Hematopoietic multipotent progenitor cell (in vitro differentiated cells): ENCODE measurements around the gene FBXL15. TPM values are rescaled to one million over a fixed set of nuclear protein-coding genes. Genes with fewer than 3 reads are reported as not detected.

Source experiments
- DNase-seq, 3 donors: peaks; one replicate each; pipeline ENCODE4 v3.0.0-alpha.2; 2011 to 2015; ENCODE audit warnings: low read depth in 2 of 3, low spot score in 2 of 3
- total RNA-seq: library from RNA; depleted of rRNA; stranded (reverse); fragments of >200 nt; gene quantifications from one replicate; pipeline ENCODE4 v1.2.3, GENCODE V29; 2012

Gene FBXL15
- total RNA-seq, 1 donor: 21.8 TPM

GRCh38 chr10:102397222-102398171 is 23.1 kb upstream of the FBXL15 start:
- DNase-seq: no peak

GRCh38 chr10:102398172-102399020 is 22.2 kb upstream of the FBXL15 start:
- no peak for DNase-seq

GRCh38 chr10:102399217-102400021 is 21.2 kb upstream of the FBXL15 start:
- peak; percentile 86 to 90 (median 89) for DNase-seq

DNA sequence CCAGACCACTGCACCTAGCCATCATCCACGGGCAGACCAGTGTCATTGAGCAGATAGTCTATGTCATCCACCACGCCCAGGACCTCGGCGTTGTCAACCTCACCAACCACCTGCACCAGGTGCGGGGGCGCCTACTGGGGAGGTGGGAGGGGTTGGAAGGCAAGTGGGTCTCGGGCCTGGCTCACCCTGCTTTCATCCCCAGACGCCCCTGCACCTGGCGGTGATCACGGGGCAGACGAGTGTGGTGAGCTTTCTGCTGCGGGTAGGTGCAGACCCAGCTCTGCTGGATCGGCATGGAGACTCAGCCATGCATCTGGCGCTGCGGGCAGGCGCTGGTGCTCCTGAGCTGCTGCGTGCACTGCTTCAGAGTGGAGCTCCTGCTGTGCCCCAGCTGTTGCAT is 20.6 kb upstream of the FBXL15 start:
- DNase-seq: no peak

GRCh38 chr10:102400598-102401341 is 19.9 kb upstream of the FBXL15 start:
- DNase-seq: no peak

- DNase-seq: no peak
Measured at GRCh38 chr10:102401342-102401654, 19.3 kb upstream of the FBXL15 start.

DNA sequence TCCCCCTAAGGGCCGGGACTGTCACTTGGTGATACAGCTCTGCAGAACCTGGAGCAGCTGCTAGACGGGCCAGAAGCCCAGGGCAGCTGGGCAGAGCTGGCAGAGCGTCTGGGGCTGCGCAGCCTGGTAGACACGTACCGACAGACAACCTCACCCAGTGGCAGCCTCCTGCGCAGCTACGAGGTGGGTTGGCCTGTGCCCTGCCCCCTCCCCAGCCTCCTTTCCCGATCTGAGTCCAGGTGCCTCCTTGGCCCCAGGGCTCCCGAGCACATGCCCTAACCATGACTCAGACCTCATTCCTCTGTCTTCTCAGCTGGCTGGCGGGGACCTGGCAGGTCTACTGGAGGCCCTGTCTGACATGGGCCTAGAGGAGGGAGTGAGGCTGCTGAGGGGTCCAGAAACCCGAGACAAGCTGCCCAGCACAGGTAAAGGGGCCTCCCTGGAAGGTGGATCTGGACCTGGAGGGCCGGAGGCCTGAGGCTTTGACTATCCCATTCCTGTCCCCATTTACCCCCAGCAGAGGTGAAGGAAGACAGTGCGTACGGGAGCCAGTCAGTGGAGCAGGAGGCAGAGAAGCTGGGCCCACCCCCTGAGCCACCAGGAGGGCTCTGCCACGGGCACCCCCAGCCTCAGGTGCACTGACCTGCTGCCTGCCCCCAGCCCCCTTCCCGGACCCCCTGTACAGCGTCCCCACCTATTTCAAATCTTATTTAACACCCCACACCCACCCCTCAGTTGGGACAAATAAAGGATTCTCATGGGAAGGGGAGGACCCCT is 18.7 kb upstream of the FBXL15 start:
- DNase-seq: no peak

DNA sequence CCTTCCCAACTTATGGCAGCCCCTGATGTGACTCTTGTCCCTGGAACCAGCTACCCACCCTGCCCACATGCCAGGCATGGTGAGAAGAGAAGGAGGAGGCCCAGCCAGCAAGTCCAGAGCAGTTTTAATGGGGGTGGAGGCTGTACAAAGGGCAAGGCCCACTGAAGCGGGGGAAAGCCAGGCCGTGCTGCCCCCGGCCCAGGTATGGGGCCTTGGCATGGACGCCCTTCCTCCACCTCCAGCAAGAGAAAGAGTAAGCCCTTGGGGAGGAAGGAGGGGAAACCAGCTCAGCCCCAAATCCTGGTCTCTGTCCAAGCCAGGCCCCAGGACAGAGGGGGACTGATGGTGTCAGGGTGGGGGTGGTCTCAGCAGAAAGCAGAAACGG is 18.1 kb upstream of the FBXL15 start:
- no peak for DNase-seq

DNA sequence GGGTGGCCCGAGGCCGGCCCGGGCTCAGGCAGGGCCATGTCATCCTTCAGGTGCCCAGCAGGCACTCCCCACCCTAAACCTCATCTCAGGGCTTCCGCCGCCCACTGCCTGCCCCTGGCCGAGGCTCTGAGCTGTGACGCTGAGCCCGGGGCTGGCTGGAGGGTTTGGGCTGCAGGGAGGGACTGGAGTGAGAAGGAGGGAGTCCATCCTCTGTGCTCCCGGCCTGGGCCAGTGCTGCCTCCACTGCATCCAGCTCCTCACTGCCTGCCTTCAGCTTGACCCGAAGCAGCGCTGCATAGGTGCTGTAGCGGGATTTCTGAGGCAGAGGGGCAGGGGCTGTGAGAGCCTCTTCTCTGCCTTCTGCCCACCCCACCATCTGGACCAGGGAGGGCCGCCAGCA is 17.5 kb upstream of the FBXL15 start:
- DNase-seq: no peak

DNA sequence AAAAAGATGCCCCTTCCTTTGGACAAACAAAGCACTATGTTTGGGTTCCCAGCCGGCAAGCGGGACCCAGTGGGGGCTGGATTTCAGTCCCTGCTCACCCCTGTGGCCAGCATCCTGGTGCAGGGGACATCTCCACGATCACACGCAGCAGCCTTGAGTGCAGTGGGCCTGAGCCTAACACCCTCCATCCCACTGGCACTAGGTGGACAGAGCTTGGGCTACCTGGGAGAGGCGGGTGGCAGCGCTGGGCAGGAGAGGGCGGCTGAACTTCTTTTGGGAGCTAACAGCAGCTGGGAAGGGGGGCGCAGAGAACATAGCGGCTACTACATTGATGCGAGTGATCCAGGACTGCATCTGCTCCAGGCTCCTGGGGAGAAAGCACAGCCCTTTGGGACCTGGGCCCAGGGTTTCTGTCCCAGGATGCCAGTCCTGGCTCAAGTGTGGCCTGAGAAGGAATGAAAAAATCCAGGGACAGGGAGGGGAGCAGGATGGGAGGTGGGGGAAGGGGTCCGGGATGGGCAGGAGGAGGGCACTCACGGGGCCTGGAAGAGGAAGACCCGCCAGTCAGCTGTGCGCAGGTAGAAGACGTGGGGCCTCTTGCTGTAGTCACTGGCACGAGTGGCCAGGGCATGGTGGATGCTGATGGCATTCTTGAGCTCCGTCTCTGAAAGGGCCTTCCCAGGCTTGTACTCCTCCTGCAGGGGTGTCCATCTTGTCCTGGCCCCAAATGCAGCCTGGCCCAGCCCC is 16.1 kb upstream of the FBXL15 start:
- no peak for DNase-seq

DNA sequence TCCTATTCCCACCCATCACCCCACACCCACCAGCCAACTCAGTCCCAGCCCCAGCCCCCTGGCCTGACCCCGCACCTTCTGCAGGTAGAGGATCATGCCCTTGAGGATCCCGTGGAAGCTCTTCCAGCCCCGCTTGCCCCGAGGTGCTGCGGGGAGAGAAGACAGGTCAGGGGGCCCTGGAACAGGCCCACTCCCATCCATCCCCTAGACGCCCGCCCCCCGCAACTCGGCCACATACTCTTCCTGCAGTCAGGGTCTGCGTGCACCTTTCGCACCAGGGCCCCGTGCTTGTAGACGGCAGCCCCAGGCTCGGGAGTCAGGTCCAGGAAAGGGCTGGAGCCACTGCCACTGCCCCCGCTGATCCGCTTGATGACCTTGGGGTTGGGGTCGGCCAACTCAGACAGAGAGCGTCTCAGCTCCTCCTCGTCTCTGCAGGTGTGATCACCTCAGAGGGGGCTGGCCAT is 15.5 kb upstream of the FBXL15 start:
- no peak for DNase-seq

GRCh38 chr10:102405632-102406031 is 15.0 kb upstream of the FBXL15 start:
- DNase-seq: no peak

DNA sequence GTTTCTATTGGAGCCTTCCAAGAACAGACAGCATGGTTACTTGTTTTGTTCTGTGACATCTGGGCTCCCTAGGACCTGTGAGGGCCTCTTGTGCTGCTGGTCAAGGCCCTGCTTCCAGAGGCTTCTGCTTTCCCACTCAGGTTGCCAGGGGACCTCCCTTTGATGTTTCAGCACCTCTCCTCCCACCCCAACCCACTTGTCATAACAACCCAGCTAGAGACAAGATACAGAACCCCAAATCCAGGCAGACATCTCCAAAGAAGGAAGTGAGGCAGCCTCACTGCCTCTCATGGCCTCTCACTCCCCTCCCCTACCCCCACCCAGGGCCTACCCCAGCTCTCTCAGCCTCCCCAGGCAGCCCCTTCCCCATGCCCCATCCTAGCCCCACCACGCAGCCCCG is 13.8 kb upstream of the FBXL15 start:
- DNase-seq: no peak

DNA sequence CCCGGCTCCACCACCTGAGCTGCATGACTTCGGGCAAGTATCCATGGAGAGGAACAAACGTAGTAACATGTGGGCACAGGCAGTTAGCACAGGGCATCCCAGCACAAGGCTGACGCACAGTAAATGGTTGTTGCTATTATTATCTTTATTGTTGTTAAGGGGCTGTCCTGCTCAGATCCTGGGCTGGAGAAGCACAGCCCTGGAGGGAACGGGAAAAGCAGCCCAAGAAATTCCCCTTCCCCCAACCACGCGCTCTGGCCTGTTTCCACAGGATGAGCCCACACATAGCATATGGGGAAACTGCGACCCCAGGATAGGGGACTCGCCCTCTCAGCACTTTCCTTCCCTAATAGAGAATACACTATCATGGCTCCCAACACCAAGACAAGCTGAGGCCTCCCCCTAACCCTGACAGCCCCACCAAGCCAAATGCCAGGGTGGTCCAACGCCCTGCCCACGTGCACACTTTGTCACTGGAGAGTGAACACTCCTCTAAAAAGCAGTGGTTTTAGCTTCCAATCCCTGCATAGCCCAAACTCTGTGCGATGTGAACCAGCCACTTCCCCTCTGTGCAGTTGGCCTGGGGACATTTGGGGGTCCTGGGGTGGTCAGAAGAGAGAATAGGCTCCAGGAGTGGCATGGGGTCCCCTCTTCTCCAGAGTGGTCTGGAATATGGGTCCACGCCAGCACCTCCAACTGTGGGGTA is 13.1 kb upstream of the FBXL15 start:
- no peak for DNase-seq

- no peak for DNase-seq
Measured at GRCh38 chr10:102408131-102408727, 12.4 kb upstream of the FBXL15 start.

DNA sequence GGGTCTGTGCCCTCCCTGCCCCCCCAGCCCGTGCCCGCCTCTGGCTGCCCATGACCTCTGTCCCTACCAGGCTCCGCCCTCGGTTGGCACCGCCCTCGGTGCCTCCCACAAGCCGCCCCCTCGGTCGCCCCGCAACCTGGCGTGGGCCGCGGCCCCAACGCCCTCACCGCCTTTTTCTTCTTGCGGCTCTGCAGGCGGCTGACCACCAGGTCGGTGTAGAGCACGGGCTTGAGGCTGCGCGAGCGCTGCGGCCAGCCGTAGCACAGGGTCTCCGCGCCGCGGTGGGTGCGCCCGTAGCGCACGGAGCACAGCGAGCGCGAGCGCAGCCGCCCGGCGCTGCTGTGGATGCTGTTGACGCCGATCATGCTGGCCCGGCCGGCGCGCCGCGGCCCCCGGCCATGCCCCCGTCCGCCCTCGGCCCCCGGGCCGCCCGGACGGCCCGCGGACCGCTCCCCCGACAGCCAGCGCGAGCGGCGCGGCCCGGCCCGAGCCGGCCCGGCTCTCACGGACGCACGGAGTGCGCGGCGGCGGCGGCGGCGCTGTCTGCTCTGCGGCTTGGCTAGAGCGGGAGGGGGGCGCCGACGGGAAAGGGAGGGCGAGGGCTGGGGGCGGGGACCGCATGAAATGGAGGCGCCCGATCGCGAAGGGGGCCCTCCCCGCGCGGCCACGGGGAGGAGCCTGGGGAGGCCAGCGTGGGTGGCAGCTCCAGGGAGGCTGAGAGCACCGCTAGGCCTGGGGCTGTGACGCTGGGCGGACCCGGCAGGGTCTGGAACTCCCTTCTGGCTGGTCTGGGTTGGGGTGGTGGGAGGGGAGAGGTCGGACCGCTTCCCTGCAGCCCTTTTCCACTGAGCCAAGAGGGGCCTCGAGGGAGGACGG is 11.7 kb upstream of the FBXL15 start:
- peak in 2 of 3 donors; percentile 58 to 72 for DNase-seq
